ENCODE results near the gene RXRA.

- TF ChIP-seq, protein P1, sequence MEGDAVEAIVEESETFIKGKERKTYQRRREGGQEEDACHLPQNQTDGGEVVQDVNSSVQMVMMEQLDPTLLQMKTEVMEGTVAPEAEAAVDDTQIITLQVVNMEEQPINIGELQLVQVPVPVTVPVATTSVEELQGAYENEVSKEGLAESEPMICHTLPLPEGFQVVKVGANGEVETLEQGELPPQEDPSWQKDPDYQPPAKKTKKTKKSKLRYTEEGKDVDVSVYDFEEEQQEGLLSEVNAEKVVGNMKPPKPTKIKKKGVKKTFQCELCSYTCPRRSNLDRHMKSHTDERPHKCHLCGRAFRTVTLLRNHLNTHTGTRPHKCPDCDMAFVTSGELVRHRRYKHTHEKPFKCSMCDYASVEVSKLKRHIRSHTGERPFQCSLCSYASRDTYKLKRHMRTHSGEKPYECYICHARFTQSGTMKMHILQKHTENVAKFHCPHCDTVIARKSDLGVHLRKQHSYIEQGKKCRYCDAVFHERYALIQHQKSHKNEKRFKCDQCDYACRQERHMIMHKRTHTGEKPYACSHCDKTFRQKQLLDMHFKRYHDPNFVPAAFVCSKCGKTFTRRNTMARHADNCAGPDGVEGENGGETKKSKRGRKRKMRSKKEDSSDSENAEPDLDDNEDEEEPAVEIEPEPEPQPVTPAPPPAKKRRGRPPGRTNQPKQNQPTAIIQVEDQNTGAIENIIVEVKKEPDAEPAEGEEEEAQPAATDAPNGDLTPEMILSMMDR (IDR thresholded peaks at IDR 0.05; ENCODE audit: poor library complexity, severe bottlenecking), result no peak
- TF ChIP-seq POLR2AphosphoS5 (IDR thresholded peaks at IDR 0.05), result no peak
- no peak for TF ChIP-seq EZH2 (IDR thresholded peaks at IDR 0.05; ENCODE audit: borderline replicate concordance, insufficient read depth, low read length, poor library complexity, severe bottlenecking)
- no peak for TF ChIP-seq EP300 (conservative IDR thresholded peaks at IDR 0.05; ENCODE audit: poor library complexity, severe bottlenecking)
- no peak for TF ChIP-seq RAD21 (conservative IDR thresholded peaks at IDR 0.05)
Observed at GRCh38 chr9:134293611-134294152, 32.6 kb upstream of the RXRA start.
